B cell (primary cell): ENCODE results near the gene NKX1-1. TPM values are rescaled to one million over a fixed set of nuclear protein-coding genes. Genes with fewer than 3 reads are reported as not detected.

Experiments
- ATAC-seq: fragments of 200-7000 bp; cut with Tn5 transposase; one replicate; pipeline ENCODE4 v1.10.0; 2021; ENCODE audit warnings: low read depth, mild to moderate bottlenecking, moderate number of reproducible peaks, moderate library complexity
- CTCF ChIA-PET: fragments of 350-600 bp; sonication (Branson Sonifier 250); formaldehyde crosslinking; loops from one replicate; lab custom pipeline; 2021; ENCODE audit warnings: antibody characterized with exemption, inconsistent platforms; lab: Charles Lee
- POLR2A ChIA-PET: fragments of 350-600 bp; sonication (Branson Sonifier 250); formaldehyde crosslinking; loops from one replicate; lab custom pipeline; 2021; ENCODE audit warnings: antibody characterized with exemption; lab: Charles Lee
- DNase-seq: peaks from one replicate; pipeline ENCODE4 v3.0.0; 2013
- H2AFZ ChIP-seq: 2 replicates; pipeline ENCODE4 v1.6.1; 2012; ENCODE audit warnings: mild to moderate bottlenecking, low read depth, low read length; ENCODE audit not compliant: insufficient read depth, poor library complexity, severe bottlenecking
- H3K27ac ChIP-seq, 2 donors: 1 replicate in 1 of 2; 2 replicates in 1 of 2; pipeline ENCODE4 v1.5.1; 2012 to 2013; ENCODE audit warnings: low read length in 2 of 2, mild to moderate bottlenecking in 2 of 2, moderate library complexity in 1 of 2
- H3K27me3 ChIP-seq, 4 experiments: fragments of 200-600 bp in 1 of 4; sonication (generic) in 1 of 4; replicated peaks in 1 of 4; 1 replicate in 2 of 4; 2 replicates in 2 of 4; pipeline versions ENCODE4 v1.6.1 to v1.7.0; 2013 to 2016; ENCODE audit warnings: low read length in 3 of 4, mild to moderate bottlenecking in 2 of 4, mixed read lengths in 1 of 4, moderate library complexity in 1 of 4; ENCODE audit not compliant: insufficient read depth in 4 of 4, control insufficient read depth in 3 of 4; ENCODE audit errors: control extremely low read depth in 1 of 4
- H3K36me3 ChIP-seq, 2 experiments: replicated peaks in 1 of 2; 1 replicate in 1 of 2; 2 replicates in 1 of 2; pipeline versions ENCODE4 v1.6.1 to v1.7.1; 2013; ENCODE audit warnings: low read length in 1 of 2; ENCODE audit not compliant: insufficient read depth in 2 of 2, control insufficient read depth in 1 of 2; ENCODE audit errors: control extremely low read depth in 1 of 2, extremely low read depth in 1 of 2
- H3K4me1 ChIP-seq, 2 donors: fragments of 200-600 bp in 1 of 2; sonication (generic) in 1 of 2; 1 replicate in 1 of 2; 2 replicates in 1 of 2; pipeline versions ENCODE4 v1.5.1 to v1.6.1; 2013 to 2017; ENCODE audit warnings: low read length in 2 of 2; ENCODE audit not compliant: control insufficient read depth in 2 of 2, insufficient read depth in 2 of 2
- H3K4me2 ChIP-seq: replicated peaks from 2 replicates; pipeline ENCODE3; 2012; ENCODE audit warnings: mild to moderate bottlenecking, low read depth, low read length; ENCODE audit not compliant: poor library complexity, severe bottlenecking
- H3K4me3 ChIP-seq, 5 experiments: fragments of 200-600 bp in 1 of 5; sonication (generic) in 1 of 5; 1 replicate in 3 of 5; 2 replicates in 2 of 5; pipeline versions ENCODE4 v1.5.1 to v1.7.0; 2011 to 2016; ENCODE audit warnings: low read length in 4 of 5, mild to moderate bottlenecking in 4 of 5, low read depth in 2 of 5, control low read depth in 1 of 5, moderate library complexity in 1 of 5; ENCODE audit not compliant: insufficient read depth in 1 of 5; ENCODE audit errors: control extremely low read depth in 1 of 5, extremely low read depth in 1 of 5
- H3K79me2 ChIP-seq: fragments of 200-600 bp; sonication (generic); one replicate; pipeline ENCODE4 v1.6.0; 2016; ENCODE audit warnings: low read length; ENCODE audit not compliant: control insufficient read depth, insufficient read depth
- H3K9ac ChIP-seq: fragments of 200-600 bp; sonication (generic); 2 replicates; pipeline ENCODE4 v1.6.1; 2017; ENCODE audit warnings: mild to moderate bottlenecking, low read length, moderate library complexity
- H3K9me3 ChIP-seq, 3 donors: one replicate each; pipeline versions ENCODE4 v1.6.1 to v1.7.1; 2013; ENCODE audit warnings: low read length in 2 of 3; ENCODE audit not compliant: control insufficient read depth in 2 of 3, insufficient read depth in 1 of 3; ENCODE audit errors: control extremely low read depth in 1 of 3
- H4K20me1 ChIP-seq: 2 replicates; pipeline ENCODE4 v1.6.0; 2012; ENCODE audit warnings: mild to moderate bottlenecking, low read length; ENCODE audit not compliant: insufficient read depth, control insufficient read depth, poor library complexity, severe bottlenecking
- H3K27ac Mint-ChIP-seq: one replicate; pipeline ENCODE4 v1.8.0; 2021; ENCODE audit warnings: mixed read lengths
- H3K27me3 Mint-ChIP-seq: one replicate; pipeline ENCODE4 v1.8.0; 2021; ENCODE audit warnings: mixed read lengths
- H3K4me1 Mint-ChIP-seq: one replicate; pipeline ENCODE4 v1.8.0; 2021; ENCODE audit warnings: mixed read lengths
- H3K4me3 Mint-ChIP-seq: one replicate; pipeline ENCODE4 v1.8.0; 2021; ENCODE audit warnings: mixed read lengths
- H3K9me3 Mint-ChIP-seq: one replicate; pipeline ENCODE4 v1.8.0; 2022; ENCODE audit warnings: mixed read lengths; ENCODE audit not compliant: insufficient read depth
- EZH2 ChIP-seq: IDR thresholded peaks from 2 replicates; pipeline ENCODE4 v1.6.1; 2012; ENCODE audit warnings: borderline replicate concordance, low read depth, mild to moderate bottlenecking, moderate library complexity, low read length; ENCODE audit not compliant: insufficient read depth, poor library complexity, severe bottlenecking
- WGBS: methylation state at CpG from one replicate; pipeline ENCODE4 v1.1.5; 2013; ENCODE audit warnings: missing lambda C conversion rate; ENCODE audit not compliant: insufficient coverage; 5-methylcytosine and 5-hydroxymethylcytosine counted together
- intact Hi-C: fragments of 100-400 bp; cut with micrococcal nuclease; formaldehyde crosslinking; loops from one replicate; pipeline ENCODE4 v1.10.0; 2022
- polyA plus RNA-seq: library from polyadenylated mRNA; depleted of rRNA; stranded (reverse); fragments of >200 nt; gene quantifications from 2 replicates; pipeline ENCODE4 v1.2.3, GENCODE V29; 2012
- total RNA-seq, 2 donors: library from RNA; stranded (reverse); fragments of 120-200 nt in 1 of 2; gene quantifications; 1 replicate in 1 of 2; 2 replicates in 1 of 2; pipeline versions ENCODE4 v1.2.3 to v1.2.4, GENCODE V29; 2013 to 2022
- TF ChIP-seq, protein P1 (sequence below): fragments of 200-600 bp; IDR thresholded peaks from one replicate; pipeline ENCODE4 v1.8.0; 2022; ENCODE audit warnings: antibody characterized with exemption, mild to moderate bottlenecking

Gene NKX1-1
- total and polyA plus RNA-seq, 2 donors (not counting 1 experiment from before 2014, with no cell fraction given), result not detected

DNA sequence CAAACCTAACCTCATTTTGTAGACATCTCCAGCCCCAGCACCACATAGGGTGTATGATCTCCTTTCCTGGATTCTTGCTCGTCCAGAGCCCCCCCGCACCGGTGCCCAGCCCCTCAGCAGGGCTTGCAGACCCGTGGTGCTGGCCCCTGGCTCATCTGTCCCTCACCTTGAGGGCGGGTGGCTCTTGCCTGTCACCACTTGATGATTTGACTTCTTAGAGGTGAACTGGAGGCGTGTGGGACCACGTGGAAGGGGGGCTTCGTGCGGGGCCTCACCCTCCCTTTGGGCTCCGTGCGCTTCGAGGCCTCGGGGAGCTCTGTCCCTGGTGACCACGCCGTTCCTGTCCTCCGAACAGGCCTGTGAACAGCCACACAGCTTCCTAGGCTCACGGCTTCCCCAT lies 43.7 kb downstream of the NKX1-1 start:
- Mint-ChIP-seq H3K27me3 (no peaks in the 10 kb centered on the region), H3K9me3 (no peaks in the 10 kb centered on the region), H3K27ac (no peak overlapping the region), H3K4me1 (no peaks in the 10 kb centered on the region), H3K4me3 (no peak overlapping the region)
- Histone ChIP-seq H3K79me2 (no peaks in the 10 kb centered on the region), H3K4me2 (no peak overlapping the region), H3K9ac (no peak overlapping the region), H3K4me3 (no peak overlapping the region), H3K4me1 (no peaks in the 10 kb centered on the region), H4K20me1 (no peaks in the 10 kb centered on the region), H3K27ac (no peak overlapping the region), H3K36me3 (peaks cover 0 to 17% of the 10 kb centered on the region in 2 experiments), H3K27me3 (no peaks in the 10 kb centered on the region), H2AFZ (no peak overlapping the region), H3K9me3 (no peaks in the 10 kb centered on the region)
- TF ChIP-seq EZH2, result no peak
- TF ChIP-seq, protein P1, sequence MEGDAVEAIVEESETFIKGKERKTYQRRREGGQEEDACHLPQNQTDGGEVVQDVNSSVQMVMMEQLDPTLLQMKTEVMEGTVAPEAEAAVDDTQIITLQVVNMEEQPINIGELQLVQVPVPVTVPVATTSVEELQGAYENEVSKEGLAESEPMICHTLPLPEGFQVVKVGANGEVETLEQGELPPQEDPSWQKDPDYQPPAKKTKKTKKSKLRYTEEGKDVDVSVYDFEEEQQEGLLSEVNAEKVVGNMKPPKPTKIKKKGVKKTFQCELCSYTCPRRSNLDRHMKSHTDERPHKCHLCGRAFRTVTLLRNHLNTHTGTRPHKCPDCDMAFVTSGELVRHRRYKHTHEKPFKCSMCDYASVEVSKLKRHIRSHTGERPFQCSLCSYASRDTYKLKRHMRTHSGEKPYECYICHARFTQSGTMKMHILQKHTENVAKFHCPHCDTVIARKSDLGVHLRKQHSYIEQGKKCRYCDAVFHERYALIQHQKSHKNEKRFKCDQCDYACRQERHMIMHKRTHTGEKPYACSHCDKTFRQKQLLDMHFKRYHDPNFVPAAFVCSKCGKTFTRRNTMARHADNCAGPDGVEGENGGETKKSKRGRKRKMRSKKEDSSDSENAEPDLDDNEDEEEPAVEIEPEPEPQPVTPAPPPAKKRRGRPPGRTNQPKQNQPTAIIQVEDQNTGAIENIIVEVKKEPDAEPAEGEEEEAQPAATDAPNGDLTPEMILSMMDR, result no peak
- 94% methylated on average over 17 of the region's 17 CpGs for WGBS
- DNase-seq (no peak), ATAC-seq (no peak)
- intact Hi-C loops, result no loop called here
- ChIA-PET CTCF (no interaction called here), POLR2A (no interaction called here)

DNA sequence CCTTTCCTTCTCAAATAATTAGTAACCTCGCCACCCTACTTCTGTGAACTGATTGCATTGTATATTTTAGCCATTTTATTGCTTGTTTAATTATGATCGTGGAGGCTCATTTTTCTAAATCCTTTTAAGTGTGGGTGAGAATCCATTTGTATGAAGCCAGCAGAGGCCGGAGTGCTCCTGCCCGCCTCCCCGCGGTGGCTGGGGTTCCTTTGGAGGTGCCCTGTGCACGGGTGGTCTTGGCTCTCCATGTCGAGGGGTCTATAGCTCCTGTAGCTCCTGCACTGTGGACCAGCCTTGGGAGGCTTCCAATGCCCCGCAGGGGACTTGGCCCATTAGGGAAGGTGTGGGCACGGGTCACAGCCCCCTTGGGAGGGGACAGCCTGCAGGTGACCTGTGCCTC lies 44.2 kb downstream of the NKX1-1 start:
- Mint-ChIP-seq H3K27ac (no peak overlapping the region), H3K27me3 (no peaks in the 10 kb centered on the region), H3K4me1 (no peaks in the 10 kb centered on the region), H3K4me3 (no peak overlapping the region), H3K9me3 (no peaks in the 10 kb centered on the region)
- no peak for ATAC-seq
- H3K27me3 ChIP-seq, result no peaks in the 10 kb centered on the region
- H3K79me2 ChIP-seq, result no peaks in the 10 kb centered on the region
- no peak overlapping the region for H2AFZ ChIP-seq
- CTCF ChIA-PET, result no interaction called here
- no peaks in the 10 kb centered on the region for H4K20me1 ChIP-seq
- no peak overlapping the region for H3K27ac ChIP-seq
- no peak overlapping the region for H3K9ac ChIP-seq
- WGBS, result 97% methylated on average over 8 of the region's 10 CpGs
- H3K9me3 ChIP-seq, result no peaks in the 10 kb centered on the region
- no peak overlapping the region for H3K4me3 ChIP-seq
- POLR2A ChIA-PET, result no interaction called here
- no peak for DNase-seq
- H3K4me1 ChIP-seq, result no peaks in the 10 kb centered on the region
- H3K36me3 ChIP-seq, result peaks cover 0 to 17% of the 10 kb centered on the region in 2 experiments
- H3K4me2 ChIP-seq, result no peak overlapping the region
- TF ChIP-seq, protein P1, result no peak
- no peak for TF ChIP-seq EZH2
- intact Hi-C loops, result no loop called here
